Measurements from ENCODE around the gene ITPR1.

DNA sequence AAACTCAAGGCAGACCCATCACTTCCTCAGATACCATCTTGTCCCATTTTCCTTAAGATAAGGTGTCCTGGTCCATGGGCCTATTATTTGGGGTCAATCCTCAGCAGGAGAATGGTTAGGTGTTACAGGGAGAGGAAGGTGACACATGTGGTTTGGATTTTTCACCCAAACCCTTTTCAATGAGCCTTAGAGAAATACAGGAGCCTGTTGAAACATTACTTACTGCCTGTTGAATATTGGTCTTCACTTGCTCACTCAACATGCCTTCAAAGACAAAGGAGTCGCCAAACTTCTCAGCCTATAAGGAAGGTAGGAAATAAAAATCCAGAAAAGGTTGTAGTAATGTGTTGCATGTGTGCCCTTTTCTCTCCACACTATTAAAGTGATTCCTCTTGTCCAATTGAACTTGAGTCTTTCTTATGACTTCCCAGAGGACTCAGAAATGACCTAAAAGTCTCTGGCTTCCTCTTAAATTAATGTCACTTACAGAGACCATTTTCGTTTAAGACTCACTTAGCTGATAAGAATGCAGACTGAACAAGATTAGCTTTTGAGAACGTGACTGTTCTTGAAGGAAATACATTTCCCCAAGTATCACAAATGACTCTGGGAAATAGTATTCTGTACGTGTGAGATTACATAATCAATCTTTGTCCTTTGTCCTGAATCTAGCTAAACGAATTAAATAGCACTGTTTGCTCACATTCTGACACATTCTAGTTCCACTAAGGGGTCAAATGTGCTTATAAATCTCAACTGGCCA lies 43.9 kb upstream of the ITPR1 start:
- TF ChIP-seq, protein P1, sequence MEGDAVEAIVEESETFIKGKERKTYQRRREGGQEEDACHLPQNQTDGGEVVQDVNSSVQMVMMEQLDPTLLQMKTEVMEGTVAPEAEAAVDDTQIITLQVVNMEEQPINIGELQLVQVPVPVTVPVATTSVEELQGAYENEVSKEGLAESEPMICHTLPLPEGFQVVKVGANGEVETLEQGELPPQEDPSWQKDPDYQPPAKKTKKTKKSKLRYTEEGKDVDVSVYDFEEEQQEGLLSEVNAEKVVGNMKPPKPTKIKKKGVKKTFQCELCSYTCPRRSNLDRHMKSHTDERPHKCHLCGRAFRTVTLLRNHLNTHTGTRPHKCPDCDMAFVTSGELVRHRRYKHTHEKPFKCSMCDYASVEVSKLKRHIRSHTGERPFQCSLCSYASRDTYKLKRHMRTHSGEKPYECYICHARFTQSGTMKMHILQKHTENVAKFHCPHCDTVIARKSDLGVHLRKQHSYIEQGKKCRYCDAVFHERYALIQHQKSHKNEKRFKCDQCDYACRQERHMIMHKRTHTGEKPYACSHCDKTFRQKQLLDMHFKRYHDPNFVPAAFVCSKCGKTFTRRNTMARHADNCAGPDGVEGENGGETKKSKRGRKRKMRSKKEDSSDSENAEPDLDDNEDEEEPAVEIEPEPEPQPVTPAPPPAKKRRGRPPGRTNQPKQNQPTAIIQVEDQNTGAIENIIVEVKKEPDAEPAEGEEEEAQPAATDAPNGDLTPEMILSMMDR (conservative IDR thresholded peaks at IDR 0.05; ENCODE audit: low read depth, low read length) = no peak
- TF ChIP-seq POLR2A (IDR thresholded peaks at IDR 0.05; ENCODE audit: low read depth, low read length) = no peak
- TF ChIP-seq MXI1 (IDR thresholded peaks at IDR 0.05; ENCODE audit: borderline replicate concordance, low read depth, low read length) = no peak
- TF ChIP-seq BHLHE40 (IDR thresholded peaks at IDR 0.05; ENCODE audit: low read depth, low read length) = no peak
- no peak for TF ChIP-seq USF2 (IDR thresholded peaks at IDR 0.05; ENCODE audit: low read depth, low read length)
- TF ChIP-seq SMC3 (IDR thresholded peaks at IDR 0.05; ENCODE audit: low read depth, low read length) = no peak
- no peak for TF ChIP-seq CEBPB (IDR thresholded peaks at IDR 0.05; ENCODE audit: low read depth, low read length)
- no peak for TF ChIP-seq RFX5 (IDR thresholded peaks at IDR 0.05; ENCODE audit: low read depth, low read length)
- TF ChIP-seq MAZ (IDR thresholded peaks at IDR 0.05; ENCODE audit: borderline replicate concordance, low read depth, low read length) = no peak
- TF ChIP-seq ELK1 (IDR thresholded peaks at IDR 0.05; ENCODE audit: borderline replicate concordance, low read depth, low read length) = no peak
- TF ChIP-seq NFE2L2 (IDR thresholded peaks at IDR 0.05; ENCODE audit: low read depth, low read length) = no peak
- no peak for TF ChIP-seq FOS (IDR thresholded peaks at IDR 0.05; ENCODE audit: low read depth, low read length)
- TF ChIP-seq RAD21 (IDR thresholded peaks at IDR 0.05; ENCODE audit: low read length) = no peak
- no peak for TF ChIP-seq CHD1 (IDR thresholded peaks at IDR 0.05; ENCODE audit: low read depth, low read length)
